Erythroblast (primary cell): ENCODE measurements around the gene DPY30.

Experiments
- GATA1 ChIP-seq: IDR thresholded peaks from 2 replicates; pipeline ENCODE4 v1.6.1; 2011; ENCODE audit warnings: low read depth, mild to moderate bottlenecking, control low read depth, low read length, moderate library complexity
- POLR2A ChIP-seq: IDR thresholded peaks from 2 replicates; pipeline ENCODE4 v1.6.1; 2011; ENCODE audit warnings: mild to moderate bottlenecking, low read length

GRCh38 chr2:32051836-32052439, 12.3 kb upstream of the DPY30 start:
- TF ChIP-seq POLR2A (no peak), GATA1 (no peak)
